ENCODE results near the gene MINK1.
A peak's percentile ranks its signal among the peaks of the same experiment; 100 is the strongest.

The MINK1 gene

GRCh38 chr17:4946312-4946976 is 113.3 kb downstream of the MINK1 start:
- no peak for TF ChIP-seq CTCF (IDR thresholded peaks at IDR 0.05; ENCODE audit: insufficient read depth, low read length, missing control alignments)
- peak overlapping the region; percentile 99 for H3K4me3 ChIP-seq (ENCODE audit: low read depth, low read length)
- DNase-seq (ENCODE audit: low read depth, low spot score), result no peak
- ChIA-PET CTCF (interaction anchor here (1.0 to 1.2 kb wide), 2 partner anchors 37 to 41 kb away, joined by 3 to 6 read pairs; partner anchors contain the start of gene CAMTA2), POLR2A (interaction anchor here (0.7 to 6.9 kb wide), 4 partner anchors 9 to 41 kb away, joined by 3 to 119 read pairs (median 6); partner anchors contain the start of genes CAMTA2 and SPAG7)

GRCh38 chr17:4947010-4947410 is 113.9 kb downstream of the MINK1 start:
- DNase-seq (ENCODE audit: low read depth, low spot score), result no peak
- ChIA-PET POLR2A (interaction anchor here (0.7 to 6.9 kb wide), 4 partner anchors 9 to 40 kb away, joined by 3 to 119 read pairs (median 6); partner anchors contain the start of genes CAMTA2 and SPAG7), CTCF (interaction anchor here (1.2 kb wide), 1 partner anchor 38 kb away, joined by 6 read pairs; no protein-coding TSS in a partner anchor)

More at GRCh38 chr17:4947010-4947410, 113.9 kb downstream of the MINK1 start:
- H3K4me3 ChIP-seq (ENCODE audit: low read depth, low read length), result peak overlapping the region; percentile 99
- TF ChIP-seq CTCF (IDR thresholded peaks at IDR 0.05; ENCODE audit: insufficient read depth, low read length, missing control alignments), result no peak
